ENCODE data around the gene ATXN2.
"Not testable (repeated sequence)": the region's sequence is repeated elsewhere in the genome, so short reads cannot be mapped to it uniquely, and the experiment has no call there.

The ATXN2 gene

GRCh38 chr12:111404362-111405148, 194.6 kb downstream of the ATXN2 start:
- DNase-seq (ENCODE audit: low read depth) = no peak

GRCh38 chr12:111402490-111402824, 196.7 kb downstream of the ATXN2 start:
- not testable (repeated sequence) for DNase-seq (ENCODE audit: low read depth)

All from stimulated activated CD8-positive, alpha-beta memory T cell treated with anti-CD3 and anti-CD28 coated beads, Interleukin-12 subunit alpha, Interleukin-12 subunit beta, amount 100 ng/mL, for 1 hour (primary cell).